GM12872 (cell line): Measurements from ENCODE around the gene ZMPSTE24.

Source experiments
- TF ChIP-seq, protein P1 (sequence below): IDR thresholded peaks from 3 replicates; pipeline ENCODE4 v1.5.1; 2011; ENCODE audit warnings: low read depth, mild to moderate bottlenecking, low read length, moderate library complexity; ENCODE audit not compliant: insufficient read depth

ZMPSTE24 gene

DNA sequence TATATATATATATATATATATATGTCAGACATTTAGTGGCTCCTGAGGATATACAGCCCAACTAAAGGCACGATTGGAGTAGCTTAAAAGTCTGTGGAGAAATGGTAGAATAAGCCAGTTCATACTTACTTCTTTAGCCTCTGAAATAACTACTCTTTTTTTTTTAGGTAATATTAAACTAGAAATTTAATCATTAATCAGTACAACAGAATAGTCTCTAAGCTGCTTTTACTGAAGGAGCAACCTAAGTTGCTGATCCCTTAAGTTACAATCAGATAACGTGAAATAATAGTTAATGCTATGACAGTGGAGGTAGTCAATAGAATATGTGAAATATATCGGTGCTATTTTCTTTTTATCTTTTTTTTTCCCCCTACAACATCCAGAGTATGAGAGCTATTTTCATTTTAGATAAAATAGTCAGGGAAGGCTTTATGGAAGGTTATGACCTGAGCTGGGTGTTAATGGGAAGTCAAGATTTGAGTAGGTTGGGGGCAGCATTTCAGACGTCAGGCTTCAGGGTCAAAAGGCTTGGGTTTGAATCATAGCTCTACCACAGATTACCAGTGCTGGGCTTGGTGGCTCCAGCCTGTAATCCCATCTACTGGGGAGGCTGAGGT lies 15.6 kb downstream of the ZMPSTE24 start:
- TF ChIP-seq, protein P1, sequence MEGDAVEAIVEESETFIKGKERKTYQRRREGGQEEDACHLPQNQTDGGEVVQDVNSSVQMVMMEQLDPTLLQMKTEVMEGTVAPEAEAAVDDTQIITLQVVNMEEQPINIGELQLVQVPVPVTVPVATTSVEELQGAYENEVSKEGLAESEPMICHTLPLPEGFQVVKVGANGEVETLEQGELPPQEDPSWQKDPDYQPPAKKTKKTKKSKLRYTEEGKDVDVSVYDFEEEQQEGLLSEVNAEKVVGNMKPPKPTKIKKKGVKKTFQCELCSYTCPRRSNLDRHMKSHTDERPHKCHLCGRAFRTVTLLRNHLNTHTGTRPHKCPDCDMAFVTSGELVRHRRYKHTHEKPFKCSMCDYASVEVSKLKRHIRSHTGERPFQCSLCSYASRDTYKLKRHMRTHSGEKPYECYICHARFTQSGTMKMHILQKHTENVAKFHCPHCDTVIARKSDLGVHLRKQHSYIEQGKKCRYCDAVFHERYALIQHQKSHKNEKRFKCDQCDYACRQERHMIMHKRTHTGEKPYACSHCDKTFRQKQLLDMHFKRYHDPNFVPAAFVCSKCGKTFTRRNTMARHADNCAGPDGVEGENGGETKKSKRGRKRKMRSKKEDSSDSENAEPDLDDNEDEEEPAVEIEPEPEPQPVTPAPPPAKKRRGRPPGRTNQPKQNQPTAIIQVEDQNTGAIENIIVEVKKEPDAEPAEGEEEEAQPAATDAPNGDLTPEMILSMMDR, result no peak

DNA sequence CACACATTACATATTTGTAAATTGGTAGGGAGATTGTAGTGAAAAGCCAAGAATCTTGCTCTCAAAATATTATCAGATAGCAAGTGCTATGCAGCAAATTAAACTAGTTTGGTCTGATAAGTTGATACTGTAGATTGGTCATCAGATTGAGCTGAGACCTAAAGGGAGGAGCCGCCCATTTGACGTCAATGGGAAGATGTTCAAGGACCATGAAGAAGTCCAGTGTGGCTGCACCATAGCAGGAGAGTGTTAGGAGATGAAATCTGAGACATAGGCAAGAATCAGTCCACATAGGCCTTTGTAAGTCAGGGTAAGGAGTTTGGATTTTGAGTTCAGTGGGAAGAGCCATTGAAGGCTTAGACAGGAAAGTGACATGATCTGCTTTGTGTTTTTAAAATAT lies 16.3 kb downstream of the ZMPSTE24 start:
- TF ChIP-seq, protein P1, result no peak

DNA sequence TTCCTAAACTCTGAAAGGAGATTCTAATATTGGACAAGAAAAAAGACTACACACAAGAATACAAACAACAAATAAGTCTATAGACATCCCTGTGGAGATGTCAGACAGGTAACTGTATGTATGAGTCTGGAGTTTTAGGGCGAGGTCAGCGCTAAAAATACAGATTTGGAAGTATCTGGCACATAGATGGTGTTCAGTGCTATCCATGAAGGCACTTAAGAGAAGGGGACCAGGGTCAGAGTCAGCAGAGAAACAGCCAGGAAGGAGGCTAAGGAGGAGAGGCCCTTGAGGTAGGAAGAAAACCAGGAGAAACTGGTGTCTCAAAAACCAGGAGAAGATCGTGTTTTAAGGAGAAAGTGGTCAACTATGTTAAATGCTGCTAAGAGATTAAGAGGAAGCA lies 18.1 kb downstream of the ZMPSTE24 start:
- TF ChIP-seq, protein P1, result no peak

DNA sequence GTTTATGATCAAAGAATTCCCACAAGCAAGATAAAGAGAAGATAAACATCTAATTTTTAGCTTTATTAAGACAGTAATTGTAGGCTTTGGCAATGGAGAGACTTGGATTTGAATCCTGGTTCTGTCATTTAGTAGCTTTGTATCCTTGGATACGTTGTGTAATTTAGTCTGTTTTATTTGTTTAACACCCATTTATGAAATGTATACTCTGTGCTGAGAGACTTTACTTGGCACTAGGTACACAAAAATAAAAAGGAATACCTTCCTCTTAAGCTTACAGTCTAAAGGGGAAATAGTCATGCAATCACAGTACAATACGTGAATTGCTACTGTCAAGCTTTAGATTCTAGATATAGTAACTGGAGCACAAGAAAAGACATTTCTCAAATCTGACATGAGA lies 23.8 kb downstream of the ZMPSTE24 start:
- TF ChIP-seq, protein P1, result no peak

DNA sequence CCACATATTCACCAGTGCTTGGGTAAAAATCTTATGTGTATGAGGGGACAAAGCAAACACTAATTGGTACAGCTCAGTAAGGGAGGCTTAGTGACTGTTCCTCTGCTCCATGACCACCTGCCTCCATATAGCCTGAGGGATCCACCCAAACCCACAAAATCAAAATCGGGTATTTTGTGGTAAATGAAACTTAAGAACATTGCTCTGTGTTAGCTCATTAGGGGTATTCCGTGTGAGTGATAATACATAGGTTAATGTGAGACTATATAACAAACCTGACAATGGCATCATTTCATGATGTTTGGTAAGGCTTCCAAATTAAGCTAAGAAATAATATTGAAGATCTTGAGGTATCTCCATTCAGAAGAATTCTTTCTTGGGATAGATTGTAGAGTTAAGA lies 33.3 kb downstream of the ZMPSTE24 start:
- TF ChIP-seq, protein P1, result no peak

DNA sequence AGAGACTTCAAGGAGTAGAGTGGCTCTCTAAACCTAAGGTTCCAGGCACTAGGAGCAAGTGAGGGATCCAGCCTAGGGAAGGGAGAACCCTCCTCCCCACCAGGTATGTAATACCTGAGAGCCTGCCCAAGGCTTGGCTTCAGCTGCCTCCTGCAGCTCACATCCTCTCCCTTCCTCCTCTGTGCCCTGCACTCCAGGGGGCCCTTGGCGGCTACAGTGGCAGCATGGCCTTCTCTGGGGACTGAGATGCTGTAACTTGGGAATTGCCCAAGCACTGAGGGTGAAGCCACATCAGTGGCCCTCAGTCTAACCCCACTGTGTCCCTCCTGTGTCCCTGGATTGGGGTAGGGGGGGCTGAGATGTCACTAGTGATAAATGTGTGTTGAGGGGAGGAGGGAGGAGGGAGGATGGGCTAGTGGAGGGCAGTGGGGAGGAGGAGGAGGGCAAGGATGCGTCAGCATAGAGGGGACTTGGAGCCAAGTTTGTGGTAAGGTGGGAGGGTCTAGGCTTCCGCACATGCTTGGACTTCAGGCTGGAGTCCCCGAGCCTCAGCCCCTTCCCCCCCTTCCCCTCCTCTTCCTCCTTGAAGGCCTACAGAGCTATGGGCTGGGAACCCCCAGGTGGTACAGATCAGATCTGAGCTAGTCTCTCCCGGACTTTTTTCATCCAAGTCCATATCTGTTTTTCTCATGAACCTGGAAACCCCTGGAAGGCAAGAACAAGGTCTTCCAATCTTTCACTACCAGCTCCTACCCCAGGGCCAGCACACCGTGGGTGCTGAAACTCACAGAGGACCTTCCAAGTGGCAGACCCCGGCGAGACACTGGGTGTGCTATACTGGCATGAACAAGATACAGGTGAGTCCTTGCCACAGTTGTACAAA lies 41.6 kb downstream of the ZMPSTE24 start:
- TF ChIP-seq, protein P1, result no peak

DNA sequence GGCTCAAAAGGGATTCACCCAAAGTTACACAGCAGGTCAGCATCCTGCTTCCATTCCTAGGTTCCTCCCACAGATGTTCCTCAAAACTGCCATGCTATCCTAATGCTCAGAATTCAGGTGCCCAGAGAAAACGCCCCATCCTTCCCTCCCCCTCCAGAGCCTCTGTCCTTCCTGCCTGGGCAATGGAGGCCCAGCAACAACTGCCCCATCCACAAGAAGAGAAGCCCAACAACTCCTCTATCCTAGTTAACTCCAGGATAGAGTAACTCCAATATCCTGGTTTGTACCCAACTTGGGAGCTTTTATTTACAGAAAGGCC lies 42.2 kb downstream of the ZMPSTE24 start:
- TF ChIP-seq, protein P1, result no peak
